Stimulated activated CD4-positive, alpha-beta T cell treated with anti-CD3 and anti-CD28 coated beads, Interleukin-12 subunit alpha, Interleukin-12 subunit beta, amount 100 ng/mL, for 48 hours (primary cell): Measurements from ENCODE around the gene HLA-DMA.
A peak's percentile ranks its signal among the peaks of the same experiment; 100 is the strongest.
"Not testable (repeated sequence)": the region's sequence is repeated elsewhere in the genome, so short reads cannot be mapped to it uniquely, and the experiment has no call there.

Experiments
- DNase-seq, 3 donors: peaks; one replicate each; pipeline ENCODE4 v3.0.0-alpha.2; 2020; ENCODE audit warnings: low read depth in 2 of 3, low spot score in 1 of 3

Gene HLA-DMA

GRCh38 chr6:32954986-32955802, 2.3 kb upstream of the HLA-DMA start:
- peak in 1 of 3 donors; percentile 45 for DNase-seq

GRCh38 chr6:32954267-32954666, 1.4 kb upstream of the HLA-DMA start:
- DNase-seq = no peak

GRCh38 chr6:32953775-32954174, 878 bp upstream of the HLA-DMA start:
- no peak for DNase-seq

GRCh38 chr6:32950449-32950848, 2.4 kb downstream of the HLA-DMA start:
- DNase-seq = no peak

- DNase-seq = no peak
These were observed 2.9 kb downstream of the HLA-DMA start for GRCh38 chr6:32950010-32950409.

GRCh38 chr6:32949113-32949512, 3.8 kb downstream of the HLA-DMA start:
- no peak for DNase-seq

GRCh38 chr6:32947552-32948465, 5.1 kb downstream of the HLA-DMA start:
- DNase-seq = no peak

- DNase-seq = no peak
These were observed 6.0 kb downstream of the HLA-DMA start for GRCh38 chr6:32946893-32947292.

GRCh38 chr6:32945953-32946352, 6.9 kb downstream of the HLA-DMA start:
- DNase-seq = no peak

- DNase-seq = no peak
These were observed 7.7 kb downstream of the HLA-DMA start for GRCh38 chr6:32945108-32945760.

- DNase-seq = no peak
These were observed 8.8 kb downstream of the HLA-DMA start for GRCh38 chr6:32943864-32944649.

- not testable (repeated sequence) for DNase-seq
These were observed 10.3 kb downstream of the HLA-DMA start for GRCh38 chr6:32942555-32943123.

- peak; percentile 20 to 43 (median 35) for DNase-seq
These were observed 11.6 kb downstream of the HLA-DMA start for GRCh38 chr6:32941214-32941768.

- DNase-seq = peak in 1 of 3 donors; percentile 44
These were observed 12.2 kb downstream of the HLA-DMA start, which contains the start of gene HLA-DMB for GRCh38 chr6:32940656-32941213. Gene HLA-DMB, minus strand, starts transcription at chr6:32941028. Its CDS starts 221 bp downstream, at chr6:32940807.

GRCh38 chr6:32938494-32938893, 14.4 kb downstream of the HLA-DMA start:
- no peak for DNase-seq

GRCh38 chr6:32937230-32937633, 15.7 kb downstream of the HLA-DMA start:
- no peak for DNase-seq

GRCh38 chr6:32936239-32937152, 16.4 kb downstream of the HLA-DMA start:
- no peak for DNase-seq

- DNase-seq = no peak
These were observed 17.2 kb downstream of the HLA-DMA start for GRCh38 chr6:32935551-32936238.
